IMR-90 (cell line): Measurements from ENCODE around the gene NEURL1B. TPM values are rescaled to one million over a fixed set of nuclear protein-coding genes. Genes with fewer than 3 reads are reported as not detected.

Experiments
- RCOR1 ChIP-seq: IDR thresholded peaks from 2 replicates; pipeline ENCODE4 v1.6.1; 2012; ENCODE audit warnings: mild to moderate bottlenecking, low read length, improper control_type of control experiment; ENCODE audit not compliant: insufficient replicate concordance
- polyA plus RNA-seq, 3 experiments: library from polyadenylated mRNA; depleted of rRNA; stranded (reverse); fragments of >200 nt; gene quantifications; 2 replicates each; pipeline ENCODE4 v1.2.3, GENCODE V29; 2012; ENCODE audit warnings: low replicate concordance in 1 of 3
- total RNA-seq: library from RNA; depleted of rRNA; stranded (reverse); fragments of >200 nt; gene quantifications from 2 replicates; pipeline ENCODE4 v1.2.3, GENCODE V29; 2012
- TF ChIP-seq, protein P1 (sequence below): fragments of 150-350 bp; IDR thresholded peaks from 2 replicates; pipeline ENCODE4 v1.6.1; 2017; ENCODE audit warnings: mild to moderate bottlenecking, antibody characterized with exemption, low read length, low read depth

NEURL1B gene
- total and polyA plus RNA-seq, 2 of the 4 experiments (the other 2 are of a cell fraction) = 1.8 to 2.8 TPM

DNA sequence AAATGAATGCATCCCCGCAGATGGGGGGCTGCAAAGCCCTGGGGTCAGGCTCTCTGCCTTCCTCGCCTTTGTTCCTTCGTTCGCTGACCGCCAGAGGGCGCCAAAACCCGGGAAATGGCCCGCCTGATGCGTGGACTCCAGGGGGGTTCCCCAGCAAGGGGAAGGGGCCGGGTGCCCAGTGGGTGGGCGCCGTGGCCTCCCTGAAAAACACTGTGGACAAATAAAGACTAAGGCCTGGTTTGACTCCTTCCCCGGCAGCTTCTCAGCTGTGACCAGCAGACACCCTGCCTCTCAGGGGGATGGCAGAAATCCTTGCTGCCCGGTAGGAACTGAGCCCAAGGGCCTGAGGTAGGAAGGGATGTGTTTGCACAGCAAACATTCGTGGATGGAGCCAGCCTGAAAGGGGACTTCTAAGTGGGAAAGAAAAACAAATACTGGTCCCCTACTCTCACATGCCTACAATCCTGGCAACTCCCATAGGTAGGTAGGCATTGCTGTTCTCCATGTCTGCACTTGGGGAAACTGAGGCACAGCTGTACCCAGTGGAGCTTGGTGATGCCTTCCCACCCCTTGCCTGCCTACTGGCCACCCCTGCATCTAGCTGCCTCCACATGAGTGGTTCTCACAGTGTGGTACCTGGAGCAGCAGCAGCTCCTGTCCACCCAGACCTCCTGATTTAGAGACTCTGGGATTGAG is 72.2 kb downstream of the NEURL1B start (continued):
- TF ChIP-seq, protein P1, sequence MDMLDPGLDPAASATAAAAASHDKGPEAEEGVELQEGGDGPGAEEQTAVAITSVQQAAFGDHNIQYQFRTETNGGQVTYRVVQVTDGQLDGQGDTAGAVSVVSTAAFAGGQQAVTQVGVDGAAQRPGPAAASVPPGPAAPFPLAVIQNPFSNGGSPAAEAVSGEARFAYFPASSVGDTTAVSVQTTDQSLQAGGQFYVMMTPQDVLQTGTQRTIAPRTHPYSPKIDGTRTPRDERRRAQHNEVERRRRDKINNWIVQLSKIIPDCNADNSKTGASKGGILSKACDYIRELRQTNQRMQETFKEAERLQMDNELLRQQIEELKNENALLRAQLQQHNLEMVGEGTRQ = no peak
- TF ChIP-seq RCOR1 = no peak
